Bone marrow (tissue), 2 donors: ENCODE measurements around the gene PRKCQ.
"Not testable (repeated sequence)": the region's sequence is repeated elsewhere in the genome, so short reads cannot be mapped to it uniquely, and the experiment has no call there.

Experiments
- DNase-seq, 2 donors: peaks; one replicate each; lab custom pipeline; 2025; lab: John Stamatoyannopoulos, UW

PRKCQ gene

DNA sequence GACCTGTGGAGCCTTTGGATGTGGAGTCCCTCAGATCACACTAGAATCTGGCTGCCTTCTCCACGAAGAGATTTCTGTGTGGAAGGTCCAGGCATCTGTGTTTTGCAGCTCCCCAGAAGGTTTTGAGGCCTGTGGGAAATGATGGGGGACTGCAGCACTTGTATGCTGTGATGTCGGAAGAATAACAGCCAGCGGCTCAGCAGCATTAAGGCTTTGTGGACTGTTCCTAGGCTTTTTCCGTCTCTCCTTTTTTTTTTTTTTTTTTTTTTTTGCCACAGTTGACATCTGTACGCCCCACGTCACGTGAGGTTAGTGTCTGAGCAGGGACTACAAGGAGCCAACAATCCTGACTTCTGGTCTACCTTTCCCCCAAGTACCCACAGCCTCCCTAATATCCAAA, 196.0 kb downstream of the PRKCQ start:
- DNase-seq: no peak

DNA sequence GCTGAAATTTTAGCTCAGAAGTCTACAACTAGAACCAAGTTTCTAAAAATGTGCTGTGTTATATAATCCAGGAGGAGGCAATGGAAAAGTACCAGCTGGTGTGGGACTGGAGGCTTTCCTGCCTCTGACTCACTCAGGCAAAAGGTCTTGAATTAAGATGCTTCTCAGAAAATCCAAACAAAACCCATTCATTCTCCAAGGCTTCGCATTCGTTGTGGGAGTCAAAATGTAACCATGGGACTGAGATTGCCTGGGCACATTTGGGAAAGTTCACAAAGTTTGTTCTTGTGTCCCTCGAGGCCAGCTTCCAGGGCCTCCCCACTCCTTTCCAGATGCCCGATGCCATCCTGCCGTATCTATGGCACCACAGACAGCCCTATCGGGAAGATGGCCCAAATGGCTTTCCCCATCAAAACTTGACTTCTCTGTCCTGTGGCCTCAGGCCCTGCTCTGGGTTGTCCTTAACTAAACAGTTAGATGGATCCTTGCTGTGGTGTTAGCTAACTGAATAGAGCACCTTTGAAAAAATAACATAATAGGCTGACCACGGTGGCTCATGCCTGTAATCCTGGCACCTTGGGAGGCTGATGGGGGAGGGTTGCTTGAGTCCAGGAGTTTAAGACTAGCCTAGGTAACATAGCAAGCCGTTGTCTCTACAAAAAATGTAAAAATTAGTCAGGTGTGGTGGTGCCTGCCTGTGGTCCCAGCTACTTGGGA, 196.8 kb downstream of the PRKCQ start:
- DNase-seq: no peak

GRCh38 chr10:6382081-6382480, 198.0 kb downstream of the PRKCQ start:
- DNase-seq: peak in 1 of 2 donors; percentile 99

GRCh38 chr10:6380478-6380877, 199.6 kb downstream of the PRKCQ start:
- not testable (repeated sequence) for DNase-seq

GRCh38 chr10:6379015-6379776, 200.9 kb downstream of the PRKCQ start:
- no peak for DNase-seq
